CD4-positive, CD25-positive, alpha-beta regulatory T cell (primary cell): ENCODE results near the gene ACTG1. TPM values are rescaled to one million over a fixed set of nuclear protein-coding genes. Genes with fewer than 3 reads are reported as not detected.
A peak's percentile ranks its signal among the peaks of the same experiment; 100 is the strongest.

ENCODE experiments used
- ATAC-seq, 2 donors: fragments of 150-1000 bp; cut with Tn5 transposase; one replicate each; pipeline ENCODE4 v1.10.0; 2021; ENCODE audit warnings: low read depth in 2 of 2, moderate number of reproducible peaks in 2 of 2, moderate library complexity in 1 of 2
- DNase-seq, 3 donors: peaks; one replicate each; pipeline versions ENCODE4 v3.0.0 to v3.0.0-alpha.2; 2012 to 2022; ENCODE audit warnings: mixed read lengths in 1 of 3
- H3K27ac ChIP-seq: one replicate; pipeline ENCODE4 v1.7.0; 2013; ENCODE audit warnings: mild to moderate bottlenecking, low read length; ENCODE audit not compliant: insufficient read depth, poor library complexity, severe bottlenecking
- H3K27me3 ChIP-seq: one replicate; pipeline ENCODE4 v1.7.0; 2013; ENCODE audit warnings: low read length; ENCODE audit not compliant: control insufficient read depth, insufficient read depth
- H3K36me3 ChIP-seq: one replicate; pipeline ENCODE4 v1.7.0; 2013; ENCODE audit warnings: mild to moderate bottlenecking, low read length, moderate library complexity; ENCODE audit not compliant: control insufficient read depth, insufficient read depth
- H3K4me1 ChIP-seq: 2 replicates; pipeline ENCODE4 v1.7.0; 2013; ENCODE audit warnings: mild to moderate bottlenecking, low read length; ENCODE audit not compliant: insufficient read depth, control insufficient read depth, poor library complexity, severe bottlenecking
- H3K4me3 ChIP-seq: one replicate; pipeline ENCODE4 v1.7.0; 2013; ENCODE audit warnings: low read depth, mild to moderate bottlenecking, low read length, moderate library complexity
- H3K9me3 ChIP-seq, 2 experiments: 1 replicate in 1 of 2; 2 replicates in 1 of 2; pipeline ENCODE4 v1.7.0; 2013; ENCODE audit warnings: low read length in 2 of 2, mild to moderate bottlenecking in 1 of 2, moderate library complexity in 1 of 2; ENCODE audit not compliant: control insufficient read depth in 2 of 2
- H3K27ac Mint-ChIP-seq, 3 donors: one replicate each; pipeline ENCODE4 v1.8.0; 2020 to 2022; ENCODE audit warnings: mild to moderate bottlenecking in 3 of 3, mixed read lengths in 3 of 3, moderate library complexity in 2 of 3
- H3K27me3 Mint-ChIP-seq: one replicate; pipeline ENCODE4 v1.8.0; 2022; ENCODE audit warnings: mild to moderate bottlenecking, mixed read lengths
- H3K36me3 Mint-ChIP-seq: one replicate; pipeline ENCODE4 v1.8.0; 2020; ENCODE audit warnings: mixed read lengths
- H3K4me1 Mint-ChIP-seq, 4 donors: one replicate each; pipeline ENCODE4 v1.8.0; 2020 to 2022; ENCODE audit warnings: mixed read lengths in 4 of 4, mild to moderate bottlenecking in 1 of 4
- H3K4me3 Mint-ChIP-seq, 4 donors: one replicate each; pipeline ENCODE4 v1.8.0; 2020 to 2022; ENCODE audit warnings: mild to moderate bottlenecking in 4 of 4, mixed read lengths in 4 of 4, moderate library complexity in 3 of 4
- H3K9me3 Mint-ChIP-seq, 7 donors: one replicate each; pipeline ENCODE4 v1.8.0; 2020 to 2022; ENCODE audit warnings: mixed read lengths in 7 of 7, mild to moderate bottlenecking in 3 of 7, moderate library complexity in 2 of 7
- polyA plus RNA-seq, 4 donors: library from polyadenylated mRNA; unstranded; fragments of 300-500 nt; fragmentation: Illumina TruSeq; gene quantifications; one replicate each; pipeline ENCODE4 v1.2.3, GENCODE V29; 2021
- total RNA-seq: library from RNA; stranded (reverse); gene quantifications from one replicate; pipeline ENCODE4 v1.2.3, GENCODE V29; 2022

The ACTG1 gene
- total and polyA plus RNA-seq, 5 donors from 2014 or later, result 1,684 to 2,724 (median 2,347) TPM

DNA sequence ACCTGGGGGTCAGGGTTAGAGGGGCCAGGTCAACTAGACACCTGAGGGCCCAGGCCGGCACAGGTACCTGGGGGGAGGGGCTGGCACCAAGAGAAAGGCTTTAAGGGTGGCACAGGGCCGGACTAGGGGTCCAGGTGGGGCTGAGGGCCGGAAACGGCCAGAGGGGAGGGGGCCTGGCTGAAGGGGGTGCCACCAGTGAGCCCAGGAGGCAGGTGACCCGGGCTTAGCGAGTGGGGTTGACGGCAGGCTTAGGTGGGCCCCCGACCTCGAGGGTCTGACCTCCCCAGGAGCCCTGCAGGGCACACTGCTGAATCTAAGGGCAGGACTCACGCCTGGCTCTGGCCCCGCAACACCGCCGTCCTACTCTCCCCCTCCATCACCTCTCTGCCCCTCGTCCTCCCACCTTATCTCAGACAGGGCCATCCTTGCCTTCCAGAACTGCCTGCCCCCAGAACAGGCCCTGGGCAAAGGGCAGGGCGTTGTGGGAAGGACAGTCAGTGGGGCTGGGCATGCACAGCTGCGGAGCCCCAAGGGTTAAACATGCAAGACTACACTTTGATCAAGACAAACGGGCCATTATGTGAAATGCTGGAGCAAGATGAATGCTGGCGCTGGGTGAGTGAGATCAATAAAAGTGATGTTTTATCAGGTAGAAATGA lies 44.4 kb downstream of the ACTG1 start:
- Mint-ChIP-seq H3K27ac (peak overlapping the region in 1 of 3 donors; percentile 26), H3K36me3 (no peaks in the 10 kb centered on the region)
- no peaks in the 10 kb centered on the region for H3K9me3 ChIP-seq

GRCh38 chr17:81466564-81467472 lies 45.8 kb downstream of the ACTG1 start:
- Mint-ChIP-seq H3K4me3 (no peak overlapping the region), H3K27me3 (no peaks in the 10 kb centered on the region), H3K9me3 (no peaks in the 10 kb centered on the region), H3K4me1 (no peaks in the 10 kb centered on the region), H3K27ac (no peak overlapping the region), H3K36me3 (no peaks in the 10 kb centered on the region)
- no peaks in the 10 kb centered on the region for H3K9me3 ChIP-seq
- no peaks in the 10 kb centered on the region for H3K36me3 ChIP-seq
- no peaks in the 10 kb centered on the region for H3K27me3 ChIP-seq
- H3K4me3 ChIP-seq, result no peak overlapping the region
- no peak for ATAC-seq
- no peak overlapping the region for H3K27ac ChIP-seq
- DNase-seq, result no peak
- no peaks in the 10 kb centered on the region for H3K4me1 ChIP-seq

More for the DNA sequence above, 44.4 kb downstream of the ACTG1 start:
- Mint-ChIP-seq H3K27me3 (peaks cover 4% of the 10 kb centered on the region), H3K4me1 (no peaks in the 10 kb centered on the region), H3K9me3 (no peaks in the 10 kb centered on the region), H3K4me3 (no peak overlapping the region)
- no peak overlapping the region for H3K27ac ChIP-seq
- ATAC-seq (no peak), DNase-seq (no peak)
- H3K4me3 ChIP-seq, result no peak overlapping the region
- H3K36me3 ChIP-seq, result no peaks in the 10 kb centered on the region
- H3K4me1 ChIP-seq, result no peaks in the 10 kb centered on the region
- H3K27me3 ChIP-seq, result no peaks in the 10 kb centered on the region

DNA sequence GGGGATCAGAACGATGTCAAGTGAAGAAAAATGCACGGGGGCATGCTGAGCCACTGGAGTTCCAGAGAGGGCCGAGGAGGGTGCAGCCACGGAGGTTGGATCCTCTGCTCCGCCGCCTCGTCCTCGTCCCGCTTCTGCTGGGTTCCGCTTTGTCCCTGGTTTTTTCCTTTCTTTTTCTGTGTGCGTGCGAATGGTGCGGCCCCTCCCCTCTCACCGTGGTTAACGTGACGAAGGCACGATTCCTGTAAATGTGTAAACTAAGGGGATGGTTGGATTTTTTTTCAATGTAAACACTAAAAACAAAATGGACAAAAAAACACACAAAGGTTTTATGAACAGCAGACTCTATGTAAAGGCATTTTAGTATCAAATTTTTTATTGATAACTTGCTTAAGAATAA lies 46.7 kb downstream of the ACTG1 start:
- no peaks in the 10 kb centered on the region for H3K9me3 Mint-ChIP-seq
- no peak overlapping the region for H3K4me3 ChIP-seq
- H3K27ac Mint-ChIP-seq, result no peak overlapping the region
- no peaks in the 10 kb centered on the region for H3K36me3 ChIP-seq
- H3K36me3 Mint-ChIP-seq, result no peaks in the 10 kb centered on the region
- H3K4me1 Mint-ChIP-seq, result no peaks in the 10 kb centered on the region
- no peaks in the 10 kb centered on the region for H3K27me3 ChIP-seq
- H3K9me3 ChIP-seq, result no peaks in the 10 kb centered on the region
- DNase-seq (no peak), ATAC-seq (no peak)
- no peak overlapping the region for H3K27ac ChIP-seq
- H3K4me1 ChIP-seq, result no peaks in the 10 kb centered on the region
- no peaks in the 10 kb centered on the region for H3K27me3 Mint-ChIP-seq
- no peak overlapping the region for H3K4me3 Mint-ChIP-seq

DNA sequence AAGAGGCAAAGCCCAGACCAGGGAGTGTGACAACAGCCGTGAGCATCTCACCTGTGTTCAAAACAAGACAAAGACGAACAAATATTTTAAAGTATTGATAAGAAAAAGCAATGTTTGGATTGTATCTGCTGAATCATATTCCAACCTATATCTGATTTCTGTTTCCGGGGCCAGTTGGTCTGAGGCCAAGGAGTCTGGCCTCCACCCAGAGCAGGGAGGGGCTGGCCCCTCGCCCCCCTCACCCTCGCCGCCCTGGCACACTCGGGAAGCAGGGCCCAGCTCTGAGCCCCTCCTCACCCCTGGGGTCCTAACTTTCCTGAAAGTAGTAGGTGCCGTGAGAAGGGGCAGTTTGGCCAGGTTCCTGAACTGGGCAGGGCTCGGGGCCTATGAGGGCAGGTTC lies 48.0 kb downstream of the ACTG1 start:
- DNase-seq, result no peak
- Histone ChIP-seq H3K27ac (no peak overlapping the region), H3K36me3 (no peaks in the 10 kb centered on the region), H3K27me3 (no peaks in the 10 kb centered on the region), H3K4me1 (no peaks in the 10 kb centered on the region), H3K9me3 (no peaks in the 10 kb centered on the region), H3K4me3 (no peak overlapping the region)
- Mint-ChIP-seq H3K27me3 (no peaks in the 10 kb centered on the region), H3K9me3 (no peaks in the 10 kb centered on the region), H3K27ac (no peak overlapping the region), H3K4me1 (no peaks in the 10 kb centered on the region), H3K4me3 (no peak overlapping the region), H3K36me3 (no peaks in the 10 kb centered on the region)
- ATAC-seq, result no peak

GRCh38 chr17:81463506-81463905 lies 49.1 kb downstream of the ACTG1 start:
- Histone ChIP-seq H3K9me3 (no peaks in the 10 kb centered on the region), H3K27me3 (no peaks in the 10 kb centered on the region), H3K27ac (no peak overlapping the region), H3K4me1 (no peaks in the 10 kb centered on the region), H3K36me3 (no peaks in the 10 kb centered on the region), H3K4me3 (no peak overlapping the region)
- Mint-ChIP-seq H3K4me1 (no peaks in the 10 kb centered on the region), H3K4me3 (no peak overlapping the region), H3K27ac (no peak overlapping the region), H3K27me3 (no peaks in the 10 kb centered on the region), H3K36me3 (no peaks in the 10 kb centered on the region), H3K9me3 (no peaks in the 10 kb centered on the region)
- DNase-seq, result no peak
- no peak for ATAC-seq

DNA sequence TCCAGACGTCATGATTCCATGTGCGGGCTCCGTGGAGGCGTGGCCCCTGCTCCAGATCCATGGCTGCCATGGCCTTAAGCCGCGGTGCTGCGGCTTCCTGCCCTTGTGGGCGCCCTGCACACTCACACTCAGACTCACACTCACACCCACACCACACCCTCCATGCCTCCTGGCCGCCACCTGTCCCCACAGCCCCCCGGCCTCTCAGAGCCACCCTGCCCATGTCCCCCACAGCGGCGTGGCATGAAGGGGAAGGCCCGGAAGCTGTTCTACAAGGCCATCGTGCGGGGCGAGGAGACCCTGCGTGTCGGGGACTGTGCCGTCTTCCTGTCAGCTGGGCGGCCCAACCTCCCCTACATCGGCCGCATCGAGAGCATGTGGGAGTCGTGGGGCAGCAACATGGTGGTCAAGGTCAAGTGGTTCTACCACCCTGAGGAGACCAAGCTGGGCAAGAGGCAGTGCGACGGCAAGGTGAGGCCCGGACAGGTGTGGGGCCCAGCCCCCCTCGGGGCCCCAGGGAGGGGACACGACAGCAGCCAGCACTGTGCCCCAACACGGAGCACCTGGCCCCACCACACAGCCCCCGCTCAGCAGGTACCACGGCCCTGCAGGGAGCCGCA lies 50.0 kb downstream of the ACTG1 start:
- Mint-ChIP-seq H3K27ac (no peak overlapping the region), H3K27me3 (no peaks in the 10 kb centered on the region)
- ATAC-seq, result no peak

GRCh38 chr17:81461607-81462500 lies 50.7 kb downstream of the ACTG1 start:
- no peak overlapping the region for H3K27ac ChIP-seq
- H3K36me3 ChIP-seq, result no peaks in the 10 kb centered on the region
- Mint-ChIP-seq H3K36me3 (no peaks in the 10 kb centered on the region), H3K27me3 (no peaks in the 10 kb centered on the region), H3K4me1 (no peaks in the 10 kb centered on the region), H3K4me3 (no peak overlapping the region), H3K9me3 (no peaks in the 10 kb centered on the region), H3K27ac (no peak overlapping the region)
- no peak for ATAC-seq
- no peaks in the 10 kb centered on the region for H3K4me1 ChIP-seq
- H3K4me3 ChIP-seq, result no peak overlapping the region
- no peak for DNase-seq
- H3K9me3 ChIP-seq, result no peaks in the 10 kb centered on the region
- no peaks in the 10 kb centered on the region for H3K27me3 ChIP-seq

More for the DNA sequence above, 50.0 kb downstream of the ACTG1 start:
- no peaks in the 10 kb centered on the region for H3K9me3 Mint-ChIP-seq
- Histone ChIP-seq H3K27ac (no peak overlapping the region), H3K4me3 (no peak overlapping the region), H3K27me3 (no peaks in the 10 kb centered on the region), H3K36me3 (no peaks in the 10 kb centered on the region), H3K4me1 (no peaks in the 10 kb centered on the region), H3K9me3 (no peaks in the 10 kb centered on the region)
- H3K4me3 Mint-ChIP-seq, result no peak overlapping the region
- H3K4me1 Mint-ChIP-seq, result no peaks in the 10 kb centered on the region
- no peak for DNase-seq
- no peaks in the 10 kb centered on the region for H3K36me3 Mint-ChIP-seq
